H9 (cell line): ENCODE measurements around the gene GRIA1. TPM values are rescaled to one million over a fixed set of nuclear protein-coding genes. Genes with fewer than 3 reads are reported as not detected.
A peak's percentile ranks its signal among the peaks of the same experiment; 100 is the strongest.

Experiments
- DNase-seq: peaks from one replicate; pipeline ENCODE4 v3.0.0-alpha.2; 2017
- H2AFZ ChIP-seq: one replicate; pipeline ENCODE4 v1.6.1; 2013; ENCODE audit warnings: mild to moderate bottlenecking, low read length, control low read depth, moderate library complexity
- H2AK5ac ChIP-seq: 2 replicates; pipeline ENCODE4 v1.6.1; 2013; ENCODE audit warnings: low read length, control low read depth, mixed read lengths; ENCODE audit not compliant: insufficient read length
- H2BK120ac ChIP-seq: one replicate; pipeline ENCODE4 v1.6.1; 2013; ENCODE audit warnings: low read depth, mild to moderate bottlenecking, low read length, control low read depth, inconsistent platforms; ENCODE audit not compliant: poor library complexity, severe bottlenecking
- H2BK12ac ChIP-seq: 2 replicates; pipeline ENCODE4 v1.6.1; 2013; ENCODE audit warnings: low read length, control low read depth, mixed read lengths, low read depth; ENCODE audit not compliant: insufficient read length
- H2BK15ac ChIP-seq: 2 replicates; pipeline ENCODE4 v1.6.1; 2013; ENCODE audit warnings: low read depth, low read length, control low read depth
- H2BK20ac ChIP-seq: one replicate; pipeline ENCODE4 v1.6.1; 2013; ENCODE audit warnings: low read depth, mild to moderate bottlenecking, low read length, control low read depth, inconsistent platforms; ENCODE audit not compliant: poor library complexity, severe bottlenecking
- H2BK5ac ChIP-seq: 2 replicates; pipeline ENCODE4 v1.6.1; 2013; ENCODE audit warnings: low read length, control low read depth, mixed read lengths; ENCODE audit not compliant: insufficient read length
- H3K14ac ChIP-seq: 2 replicates; pipeline ENCODE4 v1.6.1; 2013; ENCODE audit warnings: low read length, control low read depth; ENCODE audit not compliant: insufficient read depth
- H3K18ac ChIP-seq: 2 replicates; pipeline ENCODE4 v1.6.1; 2013; ENCODE audit warnings: low read depth, mild to moderate bottlenecking, mixed read lengths, low read length, control low read depth; ENCODE audit not compliant: insufficient read length
- H3K23ac ChIP-seq: 2 replicates; pipeline ENCODE4 v1.6.1; 2013; ENCODE audit warnings: low read length, control low read depth, mixed read lengths, low read depth; ENCODE audit not compliant: insufficient read length
- H3K23me2 ChIP-seq: 2 replicates; pipeline ENCODE4 v1.6.1; 2013; ENCODE audit warnings: low read depth, mild to moderate bottlenecking, mixed read lengths, low read length, control low read depth; ENCODE audit not compliant: insufficient read length, poor library complexity, severe bottlenecking
- H3K27ac ChIP-seq: 2 replicates; pipeline ENCODE4 v1.5.1; 2013; ENCODE audit warnings: low read length, control low read depth, mixed read lengths, low read depth; ENCODE audit not compliant: insufficient read length
- H3K27me3 ChIP-seq: 2 replicates; pipeline ENCODE4 v1.6.1; 2013; ENCODE audit warnings: low read length, control low read depth, inconsistent platforms; ENCODE audit not compliant: insufficient read depth
- H3K4ac ChIP-seq: 2 replicates; pipeline ENCODE4 v1.6.1; 2013; ENCODE audit warnings: low read depth, mild to moderate bottlenecking, control low read depth, inconsistent platforms, low read length, moderate library complexity
- H3K4me1 ChIP-seq: 2 replicates; pipeline ENCODE4 v1.6.1; 2013; ENCODE audit warnings: low read length, control low read depth, inconsistent platforms; ENCODE audit not compliant: insufficient read depth
- H3K4me2 ChIP-seq: 2 replicates; pipeline ENCODE4 v1.6.1; 2013; ENCODE audit warnings: low read length, control low read depth, mixed read lengths; ENCODE audit not compliant: insufficient read length, insufficient read depth
- H3K56ac ChIP-seq: 2 replicates; pipeline ENCODE4 v1.6.1; 2013; ENCODE audit warnings: low read depth, mild to moderate bottlenecking, mixed read lengths, low read length, control low read depth; ENCODE audit not compliant: insufficient read length
- H3K79me1 ChIP-seq: 2 replicates; pipeline ENCODE4 v1.6.1; 2013; ENCODE audit warnings: low read depth, mild to moderate bottlenecking, moderate library complexity, low read length, control low read depth, inconsistent platforms; ENCODE audit not compliant: insufficient read depth, poor library complexity, severe bottlenecking
- H3K79me2 ChIP-seq: 2 replicates; pipeline ENCODE4 v1.6.1; 2013; ENCODE audit warnings: low read length, control low read depth, inconsistent platforms; ENCODE audit not compliant: insufficient read depth
- H3K9ac ChIP-seq: 2 replicates; pipeline ENCODE4 v1.6.1; 2013; ENCODE audit warnings: low read length, control low read depth, mixed read lengths; ENCODE audit not compliant: insufficient read length; ENCODE audit errors: extremely low read depth
- H3K9me3 ChIP-seq: one replicate; pipeline ENCODE4 v1.6.1; 2013; ENCODE audit warnings: low read depth, low read length, inconsistent platforms; ENCODE audit not compliant: control insufficient read depth
- H3T11ph ChIP-seq: one replicate; pipeline ENCODE4 v1.6.1; 2013; ENCODE audit warnings: mild to moderate bottlenecking, low read length, control low read depth, inconsistent platforms
- H4K20me1 ChIP-seq: one replicate; pipeline ENCODE4 v1.6.1; 2013; ENCODE audit not compliant: control insufficient read depth, insufficient read length, insufficient read depth
- H4K5ac ChIP-seq: 2 replicates; pipeline ENCODE4 v1.6.1; 2013; ENCODE audit warnings: low read depth, mild to moderate bottlenecking, mixed read lengths, low read length, control low read depth; ENCODE audit not compliant: insufficient read length
- H4K8ac ChIP-seq: replicated peaks from 2 replicates; pipeline ENCODE4 v1.6.1; 2013; ENCODE audit warnings: low read length, control low read depth, mixed read lengths, low read depth; ENCODE audit not compliant: insufficient read length
- H4K91ac ChIP-seq: 2 replicates; pipeline ENCODE4 v1.6.1; 2013; ENCODE audit warnings: low read depth, mild to moderate bottlenecking, moderate library complexity, mixed read lengths, low read length, control low read depth; ENCODE audit not compliant: insufficient read length
- H3K27ac Mint-ChIP-seq, 3 experiments: 2 replicates in 2 of 3; 3 replicates in 1 of 3; pipeline ENCODE4 v1.8.0; 2020 to 2021; ENCODE audit warnings: mixed read lengths in 3 of 3, mild to moderate bottlenecking in 1 of 3, moderate library complexity in 1 of 3
- H3K27me3 Mint-ChIP-seq: 2 replicates; pipeline ENCODE4 v1.8.0; 2021; ENCODE audit warnings: low read depth, mild to moderate bottlenecking, moderate library complexity, mixed read lengths
- H3K36me3 Mint-ChIP-seq, 3 experiments: 2 replicates in 2 of 3; 3 replicates in 1 of 3; pipeline ENCODE4 v1.8.0; 2020 to 2021; ENCODE audit warnings: low read depth in 3 of 3, mixed read lengths in 3 of 3; ENCODE audit not compliant: insufficient read depth in 1 of 3
- H3K4me1 Mint-ChIP-seq, 2 experiments: 2 replicates each; pipeline ENCODE4 v1.8.0; 2020; ENCODE audit warnings: mixed read lengths in 2 of 2
- H3K4me3 Mint-ChIP-seq, 2 experiments: 2 replicates in 1 of 2; 3 replicates in 1 of 2; pipeline ENCODE4 v1.8.0; 2020 to 2021; ENCODE audit warnings: mild to moderate bottlenecking in 2 of 2, mixed read lengths in 2 of 2, moderate library complexity in 1 of 2
- H3K9me3 Mint-ChIP-seq, 2 experiments: 2 replicates in 1 of 2; 3 replicates in 1 of 2; pipeline ENCODE4 v1.8.0; 2020; ENCODE audit warnings: mild to moderate bottlenecking in 2 of 2, mixed read lengths in 2 of 2, moderate library complexity in 1 of 2
- WGBS: extraction: QIAGEN DNeasy Blood & Tissue Kit; methylation state at CpG from one replicate; pipeline ENCODE4 v1.1.7; 2013; ENCODE audit warnings: missing lambda C conversion rate, low lambda C conversion rate, mixed read lengths; ENCODE audit not compliant: insufficient read length; ENCODE audit errors: extremely low coverage; 5-methylcytosine and 5-hydroxymethylcytosine counted together
- total RNA-seq: library from RNA; stranded (reverse); gene quantifications from 2 replicates; pipeline ENCODE4 v1.2.1, GENCODE V29; 2021
- TF ChIP-seq, protein P1 (sequence below): fragments of 200-600 bp; sonication (generic); conservative IDR thresholded peaks from 3 replicates; pipeline ENCODE4 v1.8.0; 2021; ENCODE audit warnings: antibody characterized with exemption, mild to moderate bottlenecking

The GRIA1 gene
- total RNA-seq, 1 experiment from 2014 or later = 0.52 TPM

DNA sequence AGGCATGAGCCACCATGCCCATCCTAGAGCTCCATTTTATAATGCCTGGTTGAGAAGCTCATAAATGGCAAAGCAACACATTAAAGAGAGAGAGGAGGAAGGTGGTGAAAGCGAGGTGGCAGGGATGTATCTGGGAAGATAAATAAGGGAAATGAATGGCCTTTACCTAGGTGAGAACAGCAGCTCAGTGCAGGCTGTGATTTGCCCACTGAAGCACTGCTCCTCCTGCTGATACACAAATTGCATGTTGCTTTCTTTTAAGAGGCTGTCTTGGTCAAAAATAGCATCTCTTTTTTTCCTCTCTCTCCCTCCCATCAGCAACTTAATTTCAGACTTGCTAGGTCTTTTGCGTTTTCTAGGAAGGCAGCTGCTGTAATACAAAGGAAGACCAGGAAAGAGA is 289.4 kb downstream of the GRIA1 start:
- no peak overlapping the region for H2AK5ac ChIP-seq
- H3K9ac ChIP-seq = no peak overlapping the region
- H3T11ph ChIP-seq = no peak overlapping the region
- H3K79me2 ChIP-seq = no peaks in the 10 kb centered on the region
- DNase-seq = no peak
- no peak overlapping the region for H2BK20ac ChIP-seq
- no peak overlapping the region for H3K14ac ChIP-seq
- no peak overlapping the region for H2BK120ac ChIP-seq
- H3K4ac ChIP-seq = no peak overlapping the region
- TF ChIP-seq, protein P1, sequence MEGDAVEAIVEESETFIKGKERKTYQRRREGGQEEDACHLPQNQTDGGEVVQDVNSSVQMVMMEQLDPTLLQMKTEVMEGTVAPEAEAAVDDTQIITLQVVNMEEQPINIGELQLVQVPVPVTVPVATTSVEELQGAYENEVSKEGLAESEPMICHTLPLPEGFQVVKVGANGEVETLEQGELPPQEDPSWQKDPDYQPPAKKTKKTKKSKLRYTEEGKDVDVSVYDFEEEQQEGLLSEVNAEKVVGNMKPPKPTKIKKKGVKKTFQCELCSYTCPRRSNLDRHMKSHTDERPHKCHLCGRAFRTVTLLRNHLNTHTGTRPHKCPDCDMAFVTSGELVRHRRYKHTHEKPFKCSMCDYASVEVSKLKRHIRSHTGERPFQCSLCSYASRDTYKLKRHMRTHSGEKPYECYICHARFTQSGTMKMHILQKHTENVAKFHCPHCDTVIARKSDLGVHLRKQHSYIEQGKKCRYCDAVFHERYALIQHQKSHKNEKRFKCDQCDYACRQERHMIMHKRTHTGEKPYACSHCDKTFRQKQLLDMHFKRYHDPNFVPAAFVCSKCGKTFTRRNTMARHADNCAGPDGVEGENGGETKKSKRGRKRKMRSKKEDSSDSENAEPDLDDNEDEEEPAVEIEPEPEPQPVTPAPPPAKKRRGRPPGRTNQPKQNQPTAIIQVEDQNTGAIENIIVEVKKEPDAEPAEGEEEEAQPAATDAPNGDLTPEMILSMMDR = no peak
- no peaks in the 10 kb centered on the region for H4K20me1 ChIP-seq
- no peaks in the 10 kb centered on the region for H3K27me3 ChIP-seq
- no peak overlapping the region for H2BK5ac ChIP-seq
- peak overlapping the region in 1 of 3 experiments; percentile 84; a peak in 1 of 7 replicates for H3K27ac Mint-ChIP-seq
- no peak overlapping the region for H3K18ac ChIP-seq
- H3K9me3 Mint-ChIP-seq = no peaks in the 10 kb centered on the region
- H3K27me3 Mint-ChIP-seq = no peaks in the 10 kb centered on the region; the same call in 1 of the 2 replicates
- no peaks in the 10 kb centered on the region for H3K79me1 ChIP-seq
- no CpG with 5 or more reads among the region's 2 CpGs for WGBS
- no peak overlapping the region for H3K4me2 ChIP-seq
- H4K8ac ChIP-seq = no peak overlapping the region
- H2BK15ac ChIP-seq = no peak overlapping the region
- H3K23ac ChIP-seq = no peak overlapping the region
- no peak overlapping the region for H3K56ac ChIP-seq
- no peaks in the 10 kb centered on the region for H3K9me3 ChIP-seq
- no peaks in the 10 kb centered on the region for H3K36me3 Mint-ChIP-seq
- no peak overlapping the region for H3K27ac ChIP-seq
- peaks cover 16% of the 10 kb centered on the region; the same call in 1 of the 2 replicates for H3K4me1 ChIP-seq
- no peak overlapping the region for H2BK12ac ChIP-seq
- no peak overlapping the region for H3K4me3 Mint-ChIP-seq
- H4K5ac ChIP-seq = no peak overlapping the region
- H3K4me1 Mint-ChIP-seq = peaks cover 30 to 46% of the 10 kb centered on the region in 2 experiments
- H3K23me2 ChIP-seq = no peaks in the 10 kb centered on the region
- no peak overlapping the region for H2AFZ ChIP-seq
- no peak overlapping the region for H4K91ac ChIP-seq
